T-cell (primary cell): ENCODE results near the gene SLC66A2. TPM values are rescaled to one million over a fixed set of nuclear protein-coding genes. Genes with fewer than 3 reads are reported as not detected.

Source experiments
- ATAC-seq, 4 experiments: fragments of 200-7000 bp in 3 of 4; fragments of 150-1000 bp in 1 of 4; cut with Tn5 transposase; replicated peaks in 1 of 4; 1 replicate in 3 of 4; 2 replicates in 1 of 4; pipeline ENCODE4 v1.10.0; 2021; ENCODE audit warnings: moderate library complexity in 3 of 4, mild to moderate bottlenecking in 2 of 4, moderate number of reproducible peaks in 1 of 4
- CTCF ChIA-PET, 2 donors: fragments of 300-600 bp; sonication (Branson Sonifier 250); formaldehyde crosslinking; loops; one replicate each; lab custom pipeline; 2022; ENCODE audit warnings: antibody characterized with exemption in 2 of 2; lab: Charles Lee
- POLR2A ChIA-PET, 2 donors: fragments of 300-600 bp; sonication (Branson Sonifier 250); formaldehyde crosslinking; loops; one replicate each; lab custom pipeline; 2022; ENCODE audit warnings: antibody characterized with exemption in 2 of 2; lab: Charles Lee
- DNase-seq, 35 experiments: peaks; one replicate each; pipeline versions ENCODE4 v3.0.0 to v3.0.0-alpha.2; 2013 to 2023
- H3K27ac ChIP-seq: one replicate; pipeline ENCODE4 v1.5.1; 2013; ENCODE audit warnings: low read length
- H3K27me3 ChIP-seq, 2 experiments: replicated peaks in 1 of 2; 1 replicate in 1 of 2; 2 replicates in 1 of 2; pipeline versions ENCODE4 v1.6.1 to v1.7.0; 2013; ENCODE audit warnings: low read length in 1 of 2, mixed read lengths in 1 of 2; ENCODE audit not compliant: control insufficient read depth in 2 of 2, insufficient read depth in 2 of 2; ENCODE audit errors: extremely low read depth in 1 of 2
- H3K36me3 ChIP-seq, 2 donors: 1 replicate in 1 of 2; 2 replicates in 1 of 2; pipeline versions ENCODE4 v1.6.1 to v1.7.0; 2013; ENCODE audit warnings: low read length in 1 of 2; ENCODE audit not compliant: control insufficient read depth in 2 of 2, insufficient read depth in 1 of 2; ENCODE audit errors: extremely low read depth in 1 of 2
- H3K4me1 ChIP-seq, 2 experiments: 1 replicate in 1 of 2; 2 replicates in 1 of 2; pipeline versions ENCODE4 v1.6.1 to v1.7.0; 2013; ENCODE audit warnings: low read length in 2 of 2, mixed read lengths in 1 of 2; ENCODE audit not compliant: insufficient read depth in 2 of 2, control insufficient read depth in 1 of 2; ENCODE audit errors: extremely low read depth in 1 of 2
- H3K4me3 ChIP-seq, 2 donors: 1 replicate in 1 of 2; 2 replicates in 1 of 2; pipeline versions ENCODE4 v1.5.1 to v1.7.0; 2013; ENCODE audit warnings: mild to moderate bottlenecking in 2 of 2, low read length in 1 of 2, moderate library complexity in 1 of 2; ENCODE audit not compliant: control insufficient read depth in 1 of 2; ENCODE audit errors: extremely low read depth in 1 of 2
- H3K9me3 ChIP-seq: 2 replicates; pipeline ENCODE4 v1.7.0; 2013
- H3K27ac Mint-ChIP-seq, 2 donors: one replicate each; pipeline ENCODE4 v1.8.0; 2020 to 2021; ENCODE audit warnings: mild to moderate bottlenecking in 2 of 2, mixed read lengths in 2 of 2
- H3K27me3 Mint-ChIP-seq, 2 donors: one replicate each; pipeline ENCODE4 v1.8.0; 2021 to 2022; ENCODE audit warnings: mixed read lengths in 2 of 2
- H3K36me3 Mint-ChIP-seq: one replicate; pipeline ENCODE4 v1.8.0; 2021; ENCODE audit warnings: mixed read lengths
- H3K4me1 Mint-ChIP-seq, 3 donors: one replicate each; pipeline ENCODE4 v1.8.0; 2020 to 2022; ENCODE audit warnings: mixed read lengths in 3 of 3, mild to moderate bottlenecking in 1 of 3
- H3K4me3 Mint-ChIP-seq, 3 donors: one replicate each; pipeline ENCODE4 v1.8.0; 2020 to 2022; ENCODE audit warnings: mild to moderate bottlenecking in 3 of 3, mixed read lengths in 3 of 3, moderate library complexity in 3 of 3
- H3K9me3 Mint-ChIP-seq, 3 donors: one replicate each; pipeline ENCODE4 v1.8.0; 2020 to 2022; ENCODE audit warnings: mixed read lengths in 3 of 3
- WGBS: methylation state at CpG from one replicate; pipeline ENCODE4 v1.1.5; 2013; ENCODE audit warnings: missing lambda C conversion rate; ENCODE audit not compliant: insufficient coverage; 5-methylcytosine and 5-hydroxymethylcytosine counted together
- total RNA-seq, 35 experiments: library from RNA in 6 of 35; stranded (reverse) in 6 of 35; fragments of 120-200 nt in 1 of 35; gene quantifications; one replicate each; pipeline versions ENCODE4 v1.2.1 to v1.2.4 and lab custom pipeline; 2013 to 2026

The SLC66A2 gene
- total RNA-seq, 5 donors from 2014 or later (not counting 1 experiment from before 2014, with no cell fraction given) = 28.4 to 66.5 (median 37.6) TPM

DNA sequence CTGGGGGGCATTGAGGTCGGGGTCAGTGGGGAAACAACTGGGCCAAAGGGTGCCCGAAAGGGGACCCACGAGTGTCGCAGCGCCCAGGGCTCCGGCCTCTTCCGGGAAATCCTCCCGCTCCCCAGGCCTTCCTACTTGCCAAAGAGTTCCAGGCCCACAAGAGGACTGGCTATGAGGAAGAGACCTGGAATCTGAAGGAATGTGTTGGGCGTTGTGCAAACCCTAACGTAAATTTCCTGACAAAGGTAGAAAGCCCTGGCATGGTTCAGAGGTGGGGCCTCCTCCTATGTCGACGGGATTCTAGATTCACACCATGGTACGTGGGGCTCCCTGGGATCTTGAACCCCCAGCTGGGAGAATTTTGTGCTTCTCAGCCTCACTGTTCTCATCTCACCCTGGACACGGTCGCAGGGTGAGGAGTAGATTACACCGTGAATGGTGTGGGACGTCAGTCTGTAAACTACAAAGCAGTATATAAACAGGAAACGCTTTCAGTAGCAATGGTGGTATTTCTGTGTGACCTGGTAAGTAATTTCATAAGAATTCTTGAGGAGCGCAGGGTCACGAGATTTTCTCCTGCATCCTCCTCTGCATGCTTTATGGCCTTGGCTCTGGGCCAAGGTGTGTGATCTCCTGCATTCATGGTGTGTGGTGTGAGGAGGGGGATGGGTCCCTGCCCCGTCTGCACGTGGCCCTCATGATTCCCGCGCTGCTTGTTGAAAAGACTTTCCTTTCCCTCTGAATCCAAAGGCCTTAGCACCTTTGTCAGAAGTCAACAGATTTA, 13.9 kb upstream of the SLC66A2 start:
- peak overlapping the region; percentile 62 for H3K27ac ChIP-seq
- peak; percentile 20 to 50 (median 33) for ATAC-seq

DNA sequence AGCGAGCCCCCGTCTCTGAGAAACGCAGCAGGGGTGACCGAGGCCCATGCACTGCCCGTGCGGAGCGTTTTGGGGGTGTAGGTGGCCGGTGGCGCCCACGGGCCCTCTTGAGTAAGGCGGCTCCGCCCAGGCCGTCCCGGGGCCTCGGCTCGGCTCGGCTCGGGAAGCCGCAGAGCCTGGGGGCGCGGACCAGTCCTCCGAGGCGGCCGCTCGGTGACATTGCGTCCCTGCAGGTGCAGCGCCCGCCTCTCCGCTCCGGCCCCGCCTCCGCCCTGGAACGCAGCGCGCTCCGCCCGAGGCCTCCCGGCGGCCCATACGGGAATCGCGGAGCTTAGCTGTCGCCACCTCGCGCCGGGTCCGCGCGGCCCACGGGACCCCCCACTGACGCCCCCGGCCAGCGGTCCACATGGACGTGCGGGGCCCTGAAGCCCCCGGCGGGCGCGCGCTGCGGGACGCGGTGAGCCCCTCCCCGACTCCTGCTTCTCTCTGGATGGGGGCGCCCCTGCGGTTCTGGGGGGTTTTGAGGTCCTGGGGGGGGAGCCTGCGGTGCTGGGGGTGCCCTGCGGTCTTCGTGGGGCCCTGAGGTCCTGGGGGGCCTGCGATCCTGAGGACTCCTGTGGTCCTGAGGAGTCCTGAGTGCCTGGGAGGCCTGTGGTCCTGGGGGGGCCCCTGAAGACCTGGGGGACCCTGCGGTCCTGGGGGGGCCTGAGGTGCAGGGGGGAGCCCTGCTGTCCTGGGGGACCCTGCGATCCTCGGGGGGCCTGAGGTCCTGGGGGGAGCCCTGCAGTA, 13.1 kb upstream of the SLC66A2 start, which contains the start of gene HSBP1L1:
Gene HSBP1L1, plus strand, starts transcription at position 314 of the 789 bp plus-strand sequence. Its CDS starts 93 bp downstream, at position 407.
- ChIA-PET POLR2A (no interaction called here), CTCF (interaction anchor here in 1 of 2 donors (1.0 kb wide), 1 partner anchor 21 kb away, joined by 3 read pairs; no protein-coding TSS in a partner anchor)
- H3K9me3 ChIP-seq = no peaks in the 10 kb centered on the region
- peak within 1 kb of the TSS; percentile 90 to 91 for H3K27ac Mint-ChIP-seq
- ATAC-seq (peak; percentile 83 to 92 (median 90)), DNase-seq (peak in 34 of 35 experiments; percentile 35 to 79 (median 59))
- H3K4me3 ChIP-seq = peak within 1 kb of the TSS; percentile 62 to 66
- no peaks in the 10 kb centered on the region for H3K27me3 Mint-ChIP-seq
- H3K4me1 Mint-ChIP-seq = peaks cover 34 to 44% (median 40%) of the 10 kb centered on the region in 3 donors
- H3K27ac ChIP-seq = peak within 1 kb of the TSS; percentile 62
- H3K36me3 Mint-ChIP-seq = no peaks in the 10 kb centered on the region
- WGBS = 2% methylated on average over 46 of the region's 73 CpGs
- H3K4me1 ChIP-seq = peaks cover 13 to 50% of the 10 kb centered on the region in 2 experiments
- H3K9me3 Mint-ChIP-seq = no peaks in the 10 kb centered on the region
- peaks cover 0 to 3% of the 10 kb centered on the region in 2 donors for H3K36me3 ChIP-seq
- H3K27me3 ChIP-seq = peaks cover 0 to 12% of the 10 kb centered on the region in 2 experiments
- peak within 1 kb of the TSS; percentile 83 to 84 (median 83) for H3K4me3 Mint-ChIP-seq

More for the DNA sequence above, 13.9 kb upstream of the SLC66A2 start:
- ChIA-PET POLR2A (no interaction called here), CTCF (interaction anchor here in 1 of 2 donors (1.0 kb wide), 1 partner anchor 20 kb away, joined by 3 read pairs; no protein-coding TSS in a partner anchor)
- 54% methylated on average over 9 of the region's 24 CpGs for WGBS
- Histone ChIP-seq H3K9me3 (no peaks in the 10 kb centered on the region), H3K4me3 (peak overlapping the region; percentile 62 to 66), H3K27me3 (peaks cover 0 to 12% of the 10 kb centered on the region in 2 experiments), H3K4me1 (peaks cover 10 to 45% of the 10 kb centered on the region in 2 experiments), H3K36me3 (peaks cover 0 to 3% of the 10 kb centered on the region in 2 donors)
- H3K27ac Mint-ChIP-seq = peak overlapping the region; percentile 90 to 91
- H3K27me3 Mint-ChIP-seq = no peaks in the 10 kb centered on the region
- peak overlapping the region; percentile 83 to 84 (median 83) for H3K4me3 Mint-ChIP-seq
- no peaks in the 10 kb centered on the region for H3K9me3 Mint-ChIP-seq
- H3K4me1 Mint-ChIP-seq = peaks cover 30 to 39% (median 36%) of the 10 kb centered on the region in 3 donors
- DNase-seq = peak in 7 of 35 experiments; percentile 21 to 52 (median 25)
- no peaks in the 10 kb centered on the region for H3K36me3 Mint-ChIP-seq

DNA sequence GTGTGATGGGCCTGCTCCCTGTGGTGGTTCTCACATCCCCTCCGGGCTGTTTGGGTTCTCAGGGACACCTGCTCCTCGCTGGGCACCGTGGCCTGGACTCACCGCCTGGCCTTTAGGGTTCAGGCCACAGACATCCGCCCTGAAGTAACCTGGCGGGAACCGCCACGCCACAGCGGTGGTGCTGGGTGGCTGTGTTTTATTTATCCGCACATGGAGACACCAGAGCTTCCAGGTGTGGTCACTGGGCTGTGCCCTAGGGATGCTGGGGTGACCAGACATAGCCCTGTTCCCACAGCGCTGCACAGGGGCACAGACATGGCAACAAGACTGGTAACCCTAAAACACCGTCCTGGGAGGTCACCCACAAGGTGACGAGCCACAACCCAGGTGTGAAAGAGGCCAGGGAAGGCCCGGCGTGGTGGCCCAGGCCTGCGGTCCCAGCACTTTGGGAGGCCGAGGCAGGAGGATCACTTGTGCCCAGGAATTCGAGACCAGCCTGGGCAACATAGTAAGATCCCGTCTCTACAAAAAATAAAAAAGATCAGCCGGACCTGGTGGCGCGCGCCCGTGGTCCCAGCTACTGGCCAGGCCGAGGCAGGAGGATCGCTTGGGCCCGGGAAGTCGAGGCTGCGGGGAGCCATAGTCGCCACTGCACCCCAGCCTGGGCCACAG, 12.3 kb upstream of the SLC66A2 start:
- 77% methylated on average over 29 of the region's 30 CpGs for WGBS
- ChIA-PET CTCF (interaction anchor here in 1 of 2 donors (1.0 kb wide), 2 partner anchors 19 to 21 kb away, joined by 3 read pairs; no protein-coding TSS in a partner anchor), POLR2A (interaction anchor here in 1 of 2 donors (0.6 kb wide), 1 partner anchor 211 kb away, joined by 3 read pairs; no protein-coding TSS in a partner anchor)
- peaks cover 0 to 3% of the 10 kb centered on the region in 2 donors for H3K36me3 ChIP-seq
- H3K27ac ChIP-seq = peak overlapping the region; percentile 49
- Mint-ChIP-seq H3K27ac (peak overlapping the region; percentile 44 to 85), H3K27me3 (no peaks in the 10 kb centered on the region), H3K9me3 (no peaks in the 10 kb centered on the region), H3K4me3 (peak overlapping the region; percentile 59 to 83 (median 65)), H3K4me1 (peaks cover 32 to 42% (median 39%) of the 10 kb centered on the region in 3 donors), H3K36me3 (no peaks in the 10 kb centered on the region)
- H3K4me1 ChIP-seq = peaks cover 13 to 50% of the 10 kb centered on the region in 2 experiments
- ATAC-seq (no peak), DNase-seq (no peak)
- no peaks in the 10 kb centered on the region for H3K9me3 ChIP-seq
- H3K4me3 ChIP-seq = peak overlapping the region; percentile 35 to 66
- H3K27me3 ChIP-seq = peaks cover 0 to 12% of the 10 kb centered on the region in 2 experiments

DNA sequence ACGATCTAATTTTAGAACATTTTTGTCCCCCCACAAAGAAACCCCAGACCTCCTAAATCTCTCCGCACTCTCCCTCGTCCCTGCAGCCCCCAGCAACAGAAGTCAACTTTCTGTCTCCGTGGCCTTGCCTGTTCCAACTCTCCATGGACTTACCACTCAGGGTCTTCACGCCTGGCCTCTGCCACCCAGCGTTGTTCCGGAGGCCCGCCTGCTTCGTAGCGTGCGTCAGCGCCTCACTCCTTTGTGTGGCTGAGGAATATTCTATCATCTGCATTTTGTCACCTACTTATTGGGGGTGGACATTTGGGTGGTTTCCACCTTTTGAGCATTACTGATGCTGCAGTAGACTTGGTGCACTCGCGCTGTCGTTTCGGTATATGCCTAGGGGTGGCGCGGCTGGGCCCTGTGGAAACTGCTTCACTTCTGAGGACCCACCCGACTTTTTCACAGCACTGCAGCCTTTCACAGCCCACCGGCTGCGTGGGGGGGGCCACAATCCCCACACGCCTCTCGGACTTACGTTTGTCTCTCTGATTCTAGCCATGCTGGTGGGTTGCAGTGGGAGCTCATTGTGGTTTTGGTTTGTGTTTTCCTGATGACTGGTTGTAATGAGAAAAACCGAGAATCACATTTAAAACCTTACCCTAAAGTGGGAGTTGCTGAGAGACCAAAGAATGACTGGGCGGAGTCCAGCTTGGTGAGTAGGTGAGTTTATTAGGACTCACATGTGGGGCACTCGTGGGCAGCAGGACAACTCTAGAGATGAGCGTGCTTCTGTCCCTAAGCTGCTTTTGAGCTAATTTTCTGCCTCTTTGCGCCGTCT, 11.6 kb upstream of the SLC66A2 start:
- Histone ChIP-seq H3K4me1 (peaks cover 13 to 50% of the 10 kb centered on the region in 2 experiments), H3K27me3 (peaks cover 0 to 12% of the 10 kb centered on the region in 2 experiments), H3K9me3 (no peaks in the 10 kb centered on the region), H3K27ac (peak overlapping the region; percentile 47), H3K36me3 (peaks cover 0 to 2% of the 10 kb centered on the region in 2 donors), H3K4me3 (peak overlapping the region in 1 of 2 donors; percentile 21)
- Mint-ChIP-seq H3K4me1 (peaks cover 32 to 42% (median 39%) of the 10 kb centered on the region in 3 donors), H3K27me3 (no peaks in the 10 kb centered on the region), H3K36me3 (no peaks in the 10 kb centered on the region), H3K9me3 (no peaks in the 10 kb centered on the region), H3K4me3 (peak overlapping the region; percentile 59 to 83 (median 77)), H3K27ac (peak overlapping the region; percentile 48 to 85)
- DNase-seq (peak in 24 of 35 experiments; percentile 19 to 74 (median 46)), ATAC-seq (peak in 1 of 4 experiments; percentile 36)
- ChIA-PET POLR2A (interaction anchor here in 1 of 2 donors (0.6 kb wide), 1 partner anchor 211 kb away, joined by 3 read pairs; no protein-coding TSS in a partner anchor), CTCF (interaction anchor here (0.6 to 1.0 kb wide), 2 partner anchors 20 to 148 kb away, joined by 3 to 5 read pairs; no protein-coding TSS in a partner anchor)
- 51% methylated on average over 14 of the region's 30 CpGs for WGBS

DNA sequence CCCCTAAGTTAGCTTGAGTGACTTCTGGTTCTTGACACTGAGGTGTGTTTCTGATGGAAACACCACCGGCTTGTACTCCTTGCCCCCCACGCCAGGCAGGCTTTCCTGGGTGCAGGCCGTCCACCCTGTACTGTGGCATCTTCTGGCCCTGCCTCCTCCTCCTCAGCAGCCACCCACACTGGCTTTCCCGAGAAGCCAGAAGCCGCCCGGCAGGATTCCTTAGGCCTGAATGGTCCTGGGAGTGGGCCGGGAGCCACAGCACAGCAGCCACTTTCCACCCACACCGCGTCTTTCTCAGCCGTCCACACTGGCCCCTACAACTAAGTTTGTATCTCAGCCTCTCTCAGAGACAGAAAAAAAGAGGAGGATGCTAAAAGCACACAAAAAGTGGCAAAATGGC, 10.9 kb upstream of the SLC66A2 start:
- ChIA-PET CTCF (interaction anchor here in 1 of 2 donors (0.6 kb wide), 1 partner anchor 149 kb away, joined by 5 read pairs; no protein-coding TSS in a partner anchor), POLR2A (no interaction called here)
- Histone ChIP-seq H3K9me3 (no peaks in the 10 kb centered on the region), H3K4me3 (no peak overlapping the region), H3K36me3 (no peaks in the 10 kb centered on the region), H3K4me1 (peaks cover 13 to 50% of the 10 kb centered on the region in 2 experiments), H3K27ac (peak overlapping the region; percentile 47), H3K27me3 (peaks cover 0 to 12% of the 10 kb centered on the region in 2 experiments)
- no peak overlapping the region for H3K27ac Mint-ChIP-seq
- H3K4me3 Mint-ChIP-seq = no peak overlapping the region
- no peak for ATAC-seq
- 80% methylated on average over 1 of the region's 10 CpGs for WGBS
- peaks cover 30 to 42% (median 39%) of the 10 kb centered on the region in 3 donors for H3K4me1 Mint-ChIP-seq
- no peaks in the 10 kb centered on the region for H3K9me3 Mint-ChIP-seq
- no peak for DNase-seq
- H3K36me3 Mint-ChIP-seq = no peaks in the 10 kb centered on the region
- no peaks in the 10 kb centered on the region for H3K27me3 Mint-ChIP-seq
